Left hindlimb (tissue), 1 donor: ENCODE data around the gene COL19A1.

Experiments used
- DNase-seq: peaks from one replicate; pipeline ENCODE4 v3.0.0-alpha.2; 2018

The COL19A1 gene

DNA sequence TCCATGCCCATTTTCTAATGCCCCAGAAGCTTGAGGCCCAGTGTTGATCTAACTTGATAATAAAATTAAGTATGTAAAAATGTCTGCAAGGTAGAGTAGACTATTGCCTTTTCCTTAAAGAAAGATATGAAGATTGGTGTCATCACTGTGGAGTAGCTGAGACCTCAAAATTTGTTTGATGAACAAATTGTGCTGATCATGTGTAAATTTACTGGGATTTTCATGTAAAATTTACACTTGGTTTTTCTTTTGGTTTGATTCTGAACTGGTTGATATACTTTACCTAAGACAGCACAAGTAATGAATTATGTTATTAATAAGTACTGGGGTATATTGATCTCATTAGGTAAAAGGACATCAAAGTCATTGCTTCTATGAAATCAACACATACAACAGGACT lies 207.3 kb downstream of the COL19A1 start:
- no peak for DNase-seq

DNA sequence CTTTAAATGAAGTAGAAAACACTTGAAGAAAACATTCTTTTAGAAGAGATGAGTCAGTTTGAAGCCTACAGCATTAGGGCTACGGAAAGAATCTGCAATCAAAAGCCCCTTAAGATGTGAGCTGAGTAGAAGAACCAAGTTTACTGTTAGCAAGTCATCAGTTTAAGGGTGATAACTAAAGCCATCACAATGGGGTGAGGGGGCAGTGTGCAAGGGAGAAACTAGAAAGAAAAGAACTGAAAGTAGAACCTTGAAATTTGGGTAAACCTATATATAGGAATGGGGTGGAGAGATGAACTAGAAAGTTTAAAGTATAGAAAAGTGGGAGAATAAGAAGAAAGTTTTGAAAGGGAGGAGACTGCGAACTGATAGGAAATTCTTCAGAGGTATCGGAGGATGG lies 212.9 kb downstream of the COL19A1 start:
- DNase-seq: no peak

DNA sequence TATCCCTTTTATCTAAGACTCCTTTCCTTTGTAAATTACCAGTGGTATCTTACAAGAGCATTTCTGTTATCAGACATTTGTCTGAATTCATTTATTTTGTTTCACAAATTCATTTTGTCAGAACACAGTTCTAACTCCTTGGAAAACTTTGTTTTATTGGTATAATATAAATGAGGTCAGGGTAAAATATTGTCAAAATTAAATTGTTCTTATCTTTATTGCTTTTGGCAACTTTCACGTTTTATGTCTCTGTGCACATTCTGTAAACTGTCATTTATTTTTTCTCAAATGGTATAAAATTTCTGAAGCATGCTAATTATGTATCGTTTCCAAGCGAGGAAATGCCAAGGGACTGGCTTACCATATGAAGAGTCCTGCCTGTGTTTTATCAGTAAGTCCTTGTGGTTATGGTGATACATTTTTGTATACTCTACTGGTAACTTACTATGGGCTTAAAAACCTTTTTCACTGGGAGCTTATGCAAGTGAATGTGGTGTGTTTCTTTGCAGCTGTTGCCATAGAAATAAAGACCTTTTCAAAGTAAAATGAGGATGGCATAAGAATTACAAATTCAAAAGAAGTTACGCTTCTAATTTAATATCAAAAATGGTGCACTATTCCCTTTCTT lies 214.2 kb downstream of the COL19A1 start:
- no peak for DNase-seq

DNA sequence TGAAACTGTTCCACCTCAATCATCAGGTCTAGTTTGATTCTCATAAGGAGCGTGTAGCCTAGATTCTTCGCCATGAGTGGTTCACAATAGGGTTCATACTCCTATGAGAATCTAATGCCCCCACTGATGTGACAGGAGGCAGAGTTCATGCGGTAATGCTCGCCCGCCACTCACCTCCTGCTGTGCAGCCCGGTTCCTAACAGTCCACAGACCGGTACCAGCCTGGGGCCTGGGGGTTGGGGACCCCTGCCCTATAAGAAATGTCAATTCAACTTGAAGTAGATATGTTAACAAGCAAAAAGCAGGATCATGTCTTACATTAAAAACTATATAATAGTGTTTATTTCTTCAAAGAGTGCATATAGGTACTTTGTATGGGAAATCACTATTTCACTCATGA lies 216.5 kb downstream of the COL19A1 start:
- no peak for DNase-seq

DNA sequence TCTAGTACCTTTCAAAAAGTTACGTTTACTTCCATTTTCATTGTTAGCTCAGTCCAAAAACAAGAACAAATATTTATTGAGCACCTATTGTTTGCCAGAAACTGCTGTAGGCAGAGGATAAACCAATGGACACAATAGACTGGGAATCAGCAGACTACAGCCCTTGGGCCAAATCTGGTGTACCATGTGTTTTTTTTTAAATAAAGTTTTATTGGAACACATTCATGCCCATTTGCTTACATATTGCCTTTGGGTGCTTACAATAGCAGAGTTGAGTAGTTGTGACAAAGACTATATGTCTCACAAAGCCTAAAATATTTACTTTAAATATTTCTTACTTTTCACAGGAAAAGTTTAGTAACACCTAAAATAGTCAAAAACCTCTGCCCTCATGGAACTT lies 220.4 kb downstream of the COL19A1 start:
- DNase-seq: no peak

DNA sequence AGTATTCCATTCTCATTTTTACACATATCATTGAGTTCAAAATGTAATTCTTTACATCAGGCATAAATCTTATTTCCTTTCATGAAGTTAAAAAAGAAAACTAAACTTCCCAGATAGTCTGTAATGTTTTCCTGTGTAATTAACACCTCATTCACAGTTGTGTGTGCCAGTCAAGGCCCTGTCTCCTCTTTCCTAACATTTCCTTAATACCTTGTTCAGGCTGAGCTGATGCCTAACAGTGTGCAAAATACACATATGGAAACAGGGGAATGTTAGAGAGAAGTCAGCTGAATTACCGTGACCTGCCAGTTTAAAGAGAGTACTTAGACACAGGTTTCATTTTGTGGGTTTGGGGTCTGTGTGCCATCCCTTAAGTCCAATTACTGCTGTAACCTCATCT lies 227.8 kb downstream of the COL19A1 start:
- DNase-seq: no peak

DNA sequence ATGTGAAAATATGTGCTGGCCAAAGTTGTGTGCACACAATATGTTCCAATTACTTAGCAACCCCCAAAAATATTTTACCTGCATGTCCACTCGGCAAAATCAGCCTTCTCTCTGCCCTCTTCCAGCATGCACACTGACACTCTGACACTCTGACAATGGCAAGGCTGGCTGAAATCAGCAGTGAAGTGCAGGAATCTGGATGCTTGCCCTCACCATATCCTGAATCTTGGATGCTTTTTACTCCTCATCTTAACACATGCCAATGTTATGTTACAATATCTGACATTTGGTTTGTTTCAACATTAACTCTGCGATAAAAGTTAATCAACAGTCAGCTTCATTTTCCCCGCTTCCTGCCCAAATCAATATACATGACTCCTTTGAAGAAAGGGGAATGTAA lies 233.4 kb downstream of the COL19A1 start:
- DNase-seq: no peak

DNA sequence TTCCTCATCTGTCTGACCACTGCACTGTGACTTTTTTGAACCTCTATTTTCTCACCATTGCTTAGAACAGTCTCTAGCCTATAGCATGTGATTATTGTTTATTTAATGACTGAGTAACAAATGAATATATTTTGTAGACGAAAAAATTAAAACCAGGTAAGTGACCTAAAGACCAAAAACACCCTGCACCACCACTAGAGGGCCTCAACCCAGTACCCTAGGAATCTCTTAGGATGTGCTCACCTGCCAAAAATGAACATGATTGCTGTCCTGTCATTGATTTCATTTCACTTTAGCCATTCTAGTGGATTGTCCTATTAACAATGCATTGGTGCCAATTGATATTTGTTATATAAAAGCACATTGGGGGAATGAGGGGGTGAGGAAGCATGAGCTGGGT lies 237.4 kb downstream of the COL19A1 start:
- no peak for DNase-seq

DNA sequence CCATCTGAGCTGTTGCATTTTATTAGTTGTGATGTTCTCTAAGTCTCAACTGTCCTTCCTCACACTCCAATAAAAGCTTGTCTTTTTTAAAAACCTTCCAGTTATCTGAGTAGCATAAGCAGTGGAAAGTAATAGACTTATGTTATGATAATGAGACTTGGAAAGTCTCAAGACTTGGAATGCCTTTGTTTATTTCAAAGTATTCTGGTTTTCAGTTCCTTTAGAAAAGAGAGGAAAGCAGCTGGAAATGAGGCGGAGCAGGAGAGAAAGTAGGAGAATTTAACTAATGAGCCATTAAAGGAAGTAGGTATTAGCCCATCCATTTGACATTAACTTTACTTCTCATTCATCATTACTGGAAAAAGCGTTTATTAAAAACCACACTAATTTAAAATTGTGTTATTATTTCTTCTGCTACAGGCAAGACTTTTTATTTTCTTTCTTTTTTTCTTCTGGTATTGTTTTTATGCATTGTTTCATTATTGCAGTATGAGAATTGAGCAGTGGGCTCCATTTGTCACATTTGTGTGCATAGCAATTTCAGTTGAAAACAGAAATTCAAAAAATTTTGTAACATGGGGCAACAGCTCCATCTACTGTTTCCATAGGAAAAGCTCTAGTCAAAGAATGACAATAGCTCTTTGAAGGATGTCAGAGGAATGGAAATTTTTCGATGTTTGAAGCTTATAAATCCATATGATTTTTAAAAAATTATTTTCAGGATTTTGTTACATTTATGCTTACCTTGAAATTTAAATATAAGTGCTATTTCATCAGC lies 241.7 kb downstream of the COL19A1 start:
- DNase-seq: no peak

DNA sequence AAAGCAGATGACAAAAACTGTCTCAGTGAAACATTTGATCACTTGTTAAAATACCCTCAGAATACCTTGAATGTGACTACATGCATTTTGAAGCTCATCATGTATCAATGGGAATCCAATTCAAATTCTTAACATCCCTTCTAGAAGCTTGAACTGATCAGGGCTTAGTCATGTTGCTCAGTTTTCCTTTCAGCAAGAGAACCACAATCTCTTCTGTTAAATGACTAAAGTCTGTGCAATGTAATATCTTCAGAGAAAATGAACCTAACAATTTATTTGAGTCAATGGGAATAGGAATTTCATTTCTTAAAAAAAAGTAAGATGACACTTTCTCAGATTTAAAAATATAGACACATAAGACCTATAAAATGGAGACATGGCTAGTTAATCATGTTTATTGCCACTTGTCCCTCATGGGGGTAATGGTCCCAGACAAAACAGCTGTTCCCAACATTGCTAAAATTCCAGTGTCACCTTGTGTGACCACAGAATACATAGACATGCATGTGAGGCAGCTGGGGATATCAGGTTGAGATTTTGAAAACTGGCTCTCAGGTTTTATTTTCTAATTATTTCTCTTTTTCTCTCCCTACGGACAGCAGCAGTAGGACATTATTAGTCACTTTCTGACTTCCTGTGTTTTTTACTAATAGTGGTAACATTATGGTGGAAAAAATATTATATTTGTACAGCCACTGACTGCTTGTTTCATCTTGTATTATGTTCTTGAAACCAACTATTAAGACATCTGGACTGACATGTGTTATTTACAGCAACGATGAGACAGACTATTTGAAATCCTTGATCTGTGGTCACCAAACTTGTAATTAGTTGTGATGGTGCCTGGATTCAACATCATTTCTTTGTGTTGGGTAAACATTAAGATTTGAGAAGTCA lies 244.0 kb downstream of the COL19A1 start:
- no peak for DNase-seq

DNA sequence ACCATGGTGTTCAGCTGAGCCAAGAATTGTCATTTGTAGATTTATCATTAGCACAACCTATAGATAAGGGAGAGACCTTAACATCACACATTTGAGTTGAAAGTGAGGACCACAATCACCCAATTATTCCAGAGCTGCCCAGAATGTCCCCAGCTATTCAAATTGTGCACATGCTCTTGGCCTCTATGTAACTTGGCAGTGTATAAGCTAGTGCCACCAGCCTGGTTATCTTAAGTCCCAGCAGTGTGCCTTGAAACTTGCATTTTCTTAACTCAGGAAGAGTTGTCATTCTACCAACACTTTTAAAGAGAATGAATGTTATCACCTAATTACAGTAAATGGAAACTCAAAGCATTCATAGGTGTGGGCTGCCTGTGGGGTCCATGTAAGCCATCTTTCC lies 245.4 kb downstream of the COL19A1 start:
- DNase-seq: no peak

DNA sequence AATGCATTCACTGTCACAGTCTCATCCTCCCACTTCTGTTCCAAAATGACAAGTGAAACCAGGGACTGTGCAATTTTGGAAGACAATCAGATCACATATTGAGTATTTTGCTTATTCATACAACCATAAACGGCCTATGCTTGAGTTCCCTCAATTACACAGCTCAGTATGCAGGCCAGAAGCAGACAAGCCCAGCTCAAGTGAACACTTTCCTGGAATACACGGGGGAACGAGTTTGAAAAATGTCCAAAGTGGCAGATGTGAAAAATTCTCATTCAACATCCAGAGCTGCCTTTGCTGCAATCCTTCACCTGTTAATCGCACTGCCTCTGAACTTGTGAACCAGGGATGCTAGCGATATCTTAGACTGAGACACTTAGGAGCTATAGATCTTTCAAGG lies 246.4 kb downstream of the COL19A1 start:
- DNase-seq: no peak

DNA sequence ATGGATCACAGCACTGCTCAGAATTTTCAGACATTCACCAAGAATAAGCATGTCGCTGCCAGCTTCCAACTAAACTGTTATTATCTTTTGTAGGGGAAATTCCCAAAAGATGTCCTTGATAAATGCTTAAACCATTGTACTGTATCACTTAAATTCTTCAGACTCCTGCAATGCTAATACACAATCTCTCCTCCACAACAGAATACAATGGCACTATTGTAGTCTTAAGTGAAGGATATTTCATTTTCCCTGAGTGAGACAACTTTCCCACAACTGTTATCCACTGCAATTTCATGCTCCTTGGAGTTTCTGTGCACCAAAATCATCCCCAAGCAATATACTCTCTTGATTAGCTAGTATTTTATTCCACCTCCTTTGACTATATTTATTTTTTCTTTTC lies 246.8 kb downstream of the COL19A1 start:
- no peak for DNase-seq

DNA sequence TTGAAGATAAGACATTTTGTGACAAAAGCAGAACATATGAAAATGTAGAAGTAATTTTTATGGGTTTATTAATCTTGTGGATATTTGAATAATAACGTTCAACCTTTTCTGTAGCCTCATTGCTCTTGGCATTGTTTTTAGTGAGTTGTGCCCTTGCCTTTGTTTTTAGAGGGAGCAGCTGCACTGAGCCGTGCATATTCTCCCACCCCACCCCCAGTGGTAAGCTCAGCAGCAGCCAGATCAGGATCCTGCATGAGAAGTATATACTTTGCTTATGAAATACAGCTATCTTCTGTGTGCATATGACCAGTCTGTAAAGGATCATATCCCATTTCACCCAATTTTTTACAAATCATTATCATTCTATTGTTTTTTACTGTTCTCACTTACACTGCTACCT lies 252.3 kb downstream of the COL19A1 start:
- no peak for DNase-seq

DNA sequence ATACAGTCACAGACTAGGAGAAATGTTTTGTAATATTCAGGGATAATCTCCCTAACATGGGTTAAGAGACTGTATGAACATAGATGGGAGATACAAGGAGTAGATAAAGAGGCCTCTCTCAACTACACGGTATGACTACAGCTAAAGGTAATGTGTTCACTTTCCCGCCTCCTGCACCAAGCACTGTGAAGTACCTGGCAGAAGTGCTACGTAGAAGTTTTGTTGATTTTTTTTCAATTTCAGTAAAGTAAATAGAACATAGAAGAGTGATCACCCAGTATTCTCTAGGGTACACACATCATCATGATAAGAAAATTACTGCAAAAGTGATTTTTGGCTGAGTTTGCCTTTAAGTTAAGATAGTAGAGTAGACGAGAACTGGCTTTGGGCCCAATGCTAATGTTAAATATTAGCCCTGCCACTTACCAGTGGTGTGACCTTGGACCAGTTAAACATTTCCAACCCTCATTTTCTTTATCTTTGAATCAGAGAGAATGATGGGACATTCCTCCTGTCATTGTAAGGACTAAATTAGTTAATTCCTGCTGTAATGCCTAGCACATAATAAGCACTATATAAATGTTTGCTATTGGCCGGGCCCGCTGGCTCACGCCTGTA lies 253.0 kb downstream of the COL19A1 start:
- no peak for DNase-seq

DNA sequence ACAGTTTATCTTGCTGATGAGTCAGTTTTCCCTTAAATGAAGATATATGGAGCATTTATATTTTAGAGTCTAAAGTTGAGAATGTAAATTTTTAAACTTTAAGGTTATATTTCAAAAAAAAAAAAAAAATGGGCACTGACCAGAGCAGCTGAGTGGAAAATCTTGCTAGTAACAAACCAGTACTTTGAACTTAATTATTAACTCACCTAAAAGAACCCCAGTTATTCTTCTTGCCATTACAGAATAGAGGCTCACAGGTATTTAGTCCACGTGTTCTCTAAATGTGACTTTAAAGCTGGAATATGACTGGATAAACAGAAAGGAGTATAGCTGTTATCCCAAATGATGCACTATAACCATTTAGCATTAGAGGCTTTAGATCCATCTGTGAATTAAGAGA lies 258.1 kb downstream of the COL19A1 start:
- no peak for DNase-seq

DNA sequence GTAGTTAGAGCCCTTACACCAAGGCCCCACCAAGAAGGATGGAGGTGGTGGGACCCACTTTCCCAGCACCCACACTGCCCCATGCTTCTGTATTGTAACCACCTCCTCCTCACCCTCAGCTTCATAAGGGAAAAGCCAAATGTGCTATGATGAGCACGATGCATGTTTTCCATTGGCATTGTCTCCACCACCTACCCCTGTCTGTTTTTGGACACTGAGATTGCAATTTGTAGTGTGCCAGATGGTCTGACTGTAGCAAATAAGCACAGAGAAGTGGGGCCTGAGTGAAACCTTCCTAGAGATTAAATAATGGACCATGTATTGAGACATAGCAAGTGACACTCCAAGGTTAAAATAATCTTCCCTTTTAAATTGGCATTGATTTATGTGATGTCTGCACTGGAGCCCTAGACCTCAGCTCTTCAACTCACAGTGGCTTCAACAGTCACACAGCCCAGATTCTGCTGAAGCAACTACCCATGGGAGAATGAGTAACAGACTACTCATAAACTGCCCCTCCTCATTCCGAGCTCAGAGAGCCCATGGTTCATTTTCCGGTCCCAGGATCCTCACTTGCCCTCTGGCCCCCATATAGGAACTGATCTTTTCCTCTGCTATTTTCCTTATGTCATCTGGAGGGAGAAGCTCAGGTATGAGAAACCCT lies 258.7 kb downstream of the COL19A1 start:
- DNase-seq: no peak

DNA sequence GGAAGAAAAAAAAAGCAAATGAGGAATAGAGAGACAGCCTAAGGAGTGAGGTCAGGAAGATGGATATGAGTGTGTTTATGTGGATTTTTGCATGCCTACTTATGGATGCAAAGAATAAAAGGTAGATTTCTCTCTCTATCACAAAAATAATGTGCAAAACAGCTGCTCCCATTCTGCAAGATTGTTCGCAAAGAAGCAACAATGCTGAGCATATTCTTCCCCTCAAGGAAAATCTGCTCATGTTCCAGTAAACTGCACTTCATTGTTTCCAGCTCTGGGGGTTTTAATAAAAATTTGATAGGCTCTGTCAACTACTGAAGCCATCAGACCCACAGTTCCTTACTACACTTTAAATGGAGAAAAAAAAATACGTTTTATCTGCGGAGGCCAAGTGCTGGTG lies 259.2 kb downstream of the COL19A1 start:
- DNase-seq: no peak

DNA sequence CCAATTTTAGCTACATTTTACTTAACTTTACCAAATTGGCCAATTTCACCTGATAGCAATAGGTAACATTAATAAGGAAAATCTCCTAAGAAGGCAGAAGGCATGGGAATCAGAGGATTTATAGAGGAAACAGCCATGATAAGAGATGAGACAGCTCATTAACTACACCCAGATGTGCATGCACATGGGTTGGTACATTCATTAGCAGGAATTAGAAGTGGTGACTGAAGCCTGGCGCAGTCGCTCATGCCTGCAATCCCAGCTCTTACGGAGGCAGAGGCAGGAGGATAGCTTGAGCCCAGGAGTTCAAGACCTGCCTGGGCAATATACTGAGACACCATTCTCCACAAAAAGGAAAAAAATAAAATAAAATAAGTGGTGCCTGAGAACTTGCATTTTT lies 263.0 kb downstream of the COL19A1 start:
- DNase-seq: no peak

DNA sequence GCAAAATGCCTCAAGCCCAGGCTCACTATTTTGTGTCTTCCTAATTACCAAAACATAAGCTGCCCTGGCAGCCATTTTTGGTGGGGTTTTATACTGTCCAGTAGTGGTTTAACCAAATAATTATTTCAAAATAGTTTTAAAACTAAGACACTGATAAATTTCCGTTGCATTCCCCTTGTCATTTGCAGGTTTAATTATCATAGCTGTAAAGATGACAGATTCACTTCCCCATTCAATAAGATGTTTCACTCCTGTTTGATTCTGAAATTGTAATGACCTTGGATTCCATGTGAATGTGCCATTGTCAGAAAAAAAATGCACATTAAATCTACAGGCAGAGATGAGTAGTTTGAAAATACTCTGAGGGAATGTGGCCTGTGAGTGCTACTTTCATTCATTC lies 264.5 kb downstream of the COL19A1 start:
- DNase-seq: no peak

DNA sequence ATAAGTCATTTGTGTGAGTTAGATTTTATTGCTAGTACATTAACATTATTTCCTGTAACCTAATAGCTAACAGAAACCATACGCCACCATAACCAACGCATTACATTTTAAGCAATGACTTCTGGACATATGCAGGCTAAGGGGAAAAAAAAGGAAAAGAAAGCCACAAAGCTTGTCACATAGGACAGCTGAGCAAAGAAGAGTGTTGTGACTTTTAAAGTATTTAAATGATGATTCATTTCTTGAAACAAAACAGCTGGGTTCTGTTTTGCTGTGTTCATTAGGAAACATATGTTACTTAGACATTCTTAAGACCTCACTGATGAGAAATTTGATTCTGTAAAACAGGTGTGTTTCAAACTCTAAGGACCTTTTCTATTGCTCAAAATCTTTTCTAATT lies 265.2 kb downstream of the COL19A1 start:
- DNase-seq: no peak

DNA sequence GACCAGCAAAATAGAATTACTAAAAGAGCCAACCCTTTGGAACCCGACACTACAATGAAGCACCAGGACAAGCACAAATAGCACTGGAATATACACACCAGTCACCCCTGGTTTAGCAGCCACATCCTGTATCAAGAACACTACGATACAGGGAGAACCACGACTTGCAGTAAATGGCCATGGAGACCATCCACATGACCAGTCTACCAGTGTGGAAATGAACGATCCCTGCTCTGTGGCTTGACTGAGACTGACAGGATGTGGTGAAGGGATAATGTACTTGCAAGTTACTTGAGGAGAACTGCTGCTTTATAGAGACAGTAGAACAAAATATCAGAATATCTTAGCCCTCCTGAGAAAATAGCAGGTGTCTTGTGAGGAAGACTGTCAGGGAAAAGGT lies 266.9 kb downstream of the COL19A1 start:
- no peak for DNase-seq

DNA sequence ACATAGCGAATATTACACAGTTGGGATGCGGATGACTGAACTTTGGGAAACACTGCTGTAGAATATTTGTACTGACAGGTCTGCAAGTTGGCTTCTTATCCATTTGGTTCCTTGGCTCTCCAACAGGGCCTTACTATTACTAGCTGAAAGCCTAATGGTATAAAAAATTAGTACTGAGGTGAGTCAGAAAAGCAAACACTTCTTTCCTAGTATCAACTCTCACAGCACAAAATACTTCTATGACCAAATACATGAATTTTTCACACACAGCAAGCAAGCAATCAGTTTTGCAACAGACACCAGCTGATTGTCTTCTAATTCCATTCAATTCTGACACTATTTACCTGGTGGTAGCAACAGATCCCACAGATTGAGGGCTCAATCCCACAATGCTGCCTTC lies 268.2 kb downstream of the COL19A1 start:
- DNase-seq: no peak
